H1 (cell line): ENCODE results near the gene ZBTB45. TPM values are rescaled to one million over a fixed set of nuclear protein-coding genes. Genes with fewer than 3 reads are reported as not detected.
A peak's percentile ranks its signal among the peaks of the same experiment; 100 is the strongest.

Experiments used
- CTCF ChIA-PET: fragments of 300-600 bp; sonication (Branson Sonifier 250); formaldehyde crosslinking; loops from one replicate; lab custom pipeline; 2021; ENCODE audit not compliant: partially characterized antibody; lab: Charles Lee
- POLR2A ChIA-PET: fragments of 300-600 bp; sonication (Branson Sonifier 250); formaldehyde crosslinking; loops from one replicate; lab custom pipeline; 2021; ENCODE audit warnings: inconsistent platforms; ENCODE audit not compliant: partially characterized antibody; lab: Charles Lee
- DNase-seq, 2 experiments: peaks; one replicate each; pipeline versions ENCODE4 v3.0.0 to v3.0.0-alpha.2; 2010 to 2022; ENCODE audit warnings: low spot score in 2 of 2, low read depth in 1 of 2, mixed read lengths in 1 of 2
- FAIRE-seq: peaks from 2 replicates; lab custom pipeline; 2011; peaks lifted over from hg19 to GRCh38; lab: Jason Lieb, UNC
- H2AFZ ChIP-seq: 2 replicates; pipeline ENCODE4 v1.8.1; 2012; ENCODE audit warnings: low read length, inconsistent platforms
- H2AK5ac ChIP-seq: 2 replicates; pipeline ENCODE4 v1.6.1; 2013; ENCODE audit warnings: low read depth, low read length
- H2BK120ac ChIP-seq: replicated peaks from 2 replicates; pipeline ENCODE3; 2013; ENCODE audit warnings: low read depth, low read length, inconsistent platforms
- H2BK12ac ChIP-seq: 2 replicates; pipeline ENCODE4 v1.6.1; 2013; ENCODE audit warnings: low read depth, low read length
- H2BK15ac ChIP-seq: 2 replicates; pipeline ENCODE4 v1.6.1; 2013; ENCODE audit warnings: low read length
- H2BK20ac ChIP-seq: 2 replicates; pipeline ENCODE4 v1.6.1; 2013; ENCODE audit warnings: low read length
- H2BK5ac ChIP-seq: 2 replicates; pipeline ENCODE4 v1.6.1; 2013; ENCODE audit warnings: low read depth, low read length
- H3K14ac ChIP-seq: 2 replicates; pipeline ENCODE4 v1.6.1; 2013; ENCODE audit warnings: inconsistent platforms; ENCODE audit not compliant: insufficient read length
- H3K18ac ChIP-seq: 2 replicates; pipeline ENCODE4 v1.6.1; 2013; ENCODE audit warnings: low read length; ENCODE audit errors: extremely low read depth
- H3K23ac ChIP-seq: 2 replicates; pipeline ENCODE4 v1.6.1; 2013; ENCODE audit warnings: inconsistent platforms; ENCODE audit not compliant: insufficient read length
- H3K23me2 ChIP-seq: 2 replicates; pipeline ENCODE4 v1.6.1; 2013; ENCODE audit warnings: low read depth, low read length
- H3K27ac ChIP-seq: 2 replicates; pipeline ENCODE4 v1.6.1; 2011; ENCODE audit warnings: low read depth, low read length, inconsistent platforms
- H3K27me3 ChIP-seq, 4 experiments: replicated peaks in 1 of 4; 1 replicate in 1 of 4; 2 replicates in 3 of 4; pipeline versions ENCODE4 v1.6.1 to v1.8.1; 2011 to 2013; ENCODE audit warnings: low read length in 3 of 4, mild to moderate bottlenecking in 3 of 4, inconsistent platforms in 2 of 4, mixed read lengths in 2 of 4, moderate library complexity in 1 of 4; ENCODE audit not compliant: control insufficient read depth in 3 of 4, insufficient read depth in 3 of 4; ENCODE audit errors: extremely low read depth in 1 of 4
- H3K36me3 ChIP-seq, 4 experiments: 2 replicates each; pipeline versions ENCODE4 v1.6.1 to v1.8.1; 2011 to 2013; ENCODE audit warnings: mild to moderate bottlenecking in 4 of 4, low read length in 3 of 4, moderate library complexity in 2 of 4, control low read depth in 1 of 4, inconsistent platforms in 1 of 4; ENCODE audit not compliant: insufficient read depth in 4 of 4, control insufficient read depth in 2 of 4
- H3K4ac ChIP-seq: replicated peaks from 2 replicates; pipeline ENCODE3; 2013; ENCODE audit warnings: low read length, low read depth, mixed read lengths, inconsistent platforms; ENCODE audit not compliant: insufficient read length
- H3K4me1 ChIP-seq, 4 experiments: replicated peaks in 1 of 4; 1 replicate in 1 of 4; 2 replicates in 3 of 4; pipeline versions ENCODE4 v1.6.1 to v1.8.1; 2011 to 2013; ENCODE audit warnings: low read length in 3 of 4, inconsistent platforms in 2 of 4, mixed read lengths in 1 of 4; ENCODE audit not compliant: insufficient read depth in 4 of 4, control insufficient read depth in 3 of 4
- H3K4me2 ChIP-seq, 2 experiments: 2 replicates each; pipeline versions ENCODE4 v1.6.1 to v1.8.1; 2011 to 2013; ENCODE audit warnings: low read depth in 2 of 2, low read length in 2 of 2, control low read depth in 1 of 2, inconsistent platforms in 1 of 2, mild to moderate bottlenecking in 1 of 2; ENCODE audit not compliant: insufficient read depth in 1 of 2
- H3K4me3 ChIP-seq, 4 experiments: fragments of 200-600, 300-600 bp in 1 of 4; sonication (generic), shearing (Covaris generic), sonication (Bioruptor Twin) in 1 of 4; 2 replicates each; pipeline versions ENCODE4 v1.5.1 to v1.8.1; 2011 to 2016; ENCODE audit warnings: low read length in 4 of 4, low read depth in 3 of 4, control low read depth in 2 of 4, inconsistent platforms in 2 of 4, mild to moderate bottlenecking in 2 of 4, mixed read lengths in 1 of 4, moderate library complexity in 1 of 4; ENCODE audit not compliant: insufficient read depth in 2 of 4; ENCODE audit errors: extremely low read depth in 1 of 4
- H3K56ac ChIP-seq: replicated peaks from 2 replicates; pipeline ENCODE3; 2013; ENCODE audit warnings: low read depth, mild to moderate bottlenecking, mixed read lengths, low read length, inconsistent platforms; ENCODE audit not compliant: insufficient read length
- H3K79me1 ChIP-seq: 2 replicates; pipeline ENCODE4 v1.6.1; 2013; ENCODE audit warnings: low read depth, low read length, control low read depth
- H3K79me2 ChIP-seq, 2 experiments: 2 replicates each; pipeline versions ENCODE4 v1.6.1 to v1.8.1; 2012 to 2013; ENCODE audit warnings: low read length in 2 of 2, mild to moderate bottlenecking in 2 of 2, inconsistent platforms in 1 of 2; ENCODE audit not compliant: insufficient read depth in 2 of 2, control insufficient read depth in 1 of 2
- H3K9ac ChIP-seq, 4 experiments: replicated peaks in 1 of 4; 1 replicate in 1 of 4; 2 replicates in 3 of 4; pipeline versions ENCODE4 v1.6.1 to v1.8.1; 2011 to 2013; ENCODE audit warnings: low read depth in 3 of 4, low read length in 3 of 4, control low read depth in 2 of 4, mild to moderate bottlenecking in 2 of 4, moderate library complexity in 2 of 4, inconsistent platforms in 1 of 4; ENCODE audit errors: extremely low read depth in 1 of 4
- H3K9me3 ChIP-seq, 2 experiments: 2 replicates each; pipeline versions ENCODE4 v1.6.1 to v1.8.1; 2012 to 2013; ENCODE audit warnings: mild to moderate bottlenecking in 2 of 2, moderate library complexity in 2 of 2, control low read depth in 1 of 2, inconsistent platforms in 1 of 2, low read depth in 1 of 2, low read length in 1 of 2, mixed read lengths in 1 of 2; ENCODE audit not compliant: insufficient read depth in 2 of 2
- H4K20me1 ChIP-seq, 2 experiments: replicated peaks in 1 of 2; 2 replicates each; pipeline versions ENCODE3 to v1.8.1; 2011 to 2013; ENCODE audit warnings: inconsistent platforms in 2 of 2, low read length in 2 of 2, mild to moderate bottlenecking in 1 of 2; ENCODE audit not compliant: insufficient read depth in 2 of 2, control insufficient read depth in 1 of 2
- H4K5ac ChIP-seq: 2 replicates; pipeline ENCODE4 v1.6.1; 2013; ENCODE audit warnings: low read length, low read depth, mixed read lengths, inconsistent platforms; ENCODE audit not compliant: insufficient read length
- H4K8ac ChIP-seq: 2 replicates; pipeline ENCODE4 v1.8.0; 2013; ENCODE audit warnings: mild to moderate bottlenecking, moderate library complexity, low read length, inconsistent platforms; ENCODE audit not compliant: insufficient read depth; ENCODE audit errors: extremely low read depth
- H4K91ac ChIP-seq: replicated peaks from 2 replicates; pipeline ENCODE3; 2013; ENCODE audit warnings: low read length, mixed read lengths, inconsistent platforms; ENCODE audit not compliant: insufficient read length
- BACH1 ChIP-seq: IDR thresholded peaks from 2 replicates; pipeline ENCODE4 v1.6.1; 2012; ENCODE audit warnings: low read length, improper control_type of control experiment
- BCL11A ChIP-seq, 2 experiments: IDR thresholded peaks; one replicate each; pipeline ENCODE4 v1.6.1; 2011; ENCODE audit warnings: low read depth in 2 of 2, low read length in 2 of 2, mild to moderate bottlenecking in 2 of 2
- CTBP2 ChIP-seq: IDR thresholded peaks from 2 replicates; pipeline ENCODE4 v1.7.0; 2011; ENCODE audit warnings: borderline replicate concordance, mild to moderate bottlenecking, moderate library complexity, mixed read lengths, low read length; ENCODE audit not compliant: insufficient read depth, insufficient read length
- SAP30 ChIP-seq: fragments of 300-600 bp; sonication (generic); IDR thresholded peaks from 2 replicates; pipeline ENCODE4 v1.7.1; 2012; ENCODE audit warnings: low read length, moderate library complexity, mild to moderate bottlenecking, inconsistent platforms; ENCODE audit not compliant: insufficient read depth, insufficient replicate concordance
- SP4 ChIP-seq: IDR thresholded peaks from 2 replicates; pipeline ENCODE4 v1.6.1; 2012; ENCODE audit warnings: low read length, inconsistent platforms
- SRF ChIP-seq: IDR thresholded peaks from 2 replicates; pipeline ENCODE4 v1.6.1; 2011; ENCODE audit warnings: mild to moderate bottlenecking, low read depth, low read length, moderate library complexity
- TAF7 ChIP-seq: optimal IDR thresholded peaks from 2 replicates; pipeline ENCODE3; 2011; ENCODE audit warnings: low read depth, mild to moderate bottlenecking, inconsistent platforms, low read length, moderate library complexity, borderline replicate concordance
- TBP ChIP-seq: IDR thresholded peaks from 2 replicates; pipeline ENCODE4 v1.6.1; 2011; ENCODE audit warnings: low read depth, low read length, improper control_type of control experiment
- WGBS, 2 experiments: shearing (Covaris generic) in 1 of 2; methylation state at CpG; one replicate each; pipeline versions ENCODE4 v1.1.6 to v1.1.7; 2013 to 2015; ENCODE audit warnings: low lambda C conversion rate in 2 of 2, mixed read lengths in 2 of 2, inconsistent platforms in 1 of 2, low coverage in 1 of 2, missing lambda C conversion rate in 1 of 2; ENCODE audit not compliant: insufficient replicate concordance in 2 of 2, insufficient coverage in 1 of 2, insufficient read length in 1 of 2; ENCODE audit errors: extremely low coverage in 1 of 2, missing lambda C conversion rate in 1 of 2; 5-methylcytosine and 5-hydroxymethylcytosine counted together
- polyA plus RNA-seq, 7 experiments: library from polyadenylated mRNA; depleted of rRNA in 3 of 7; stranded (reverse) in 5 of 7; unstranded in 2 of 7; fragments of >200 nt in 5 of 7; fragments of 200-250 nt in 2 of 7; gene quantifications; 1 replicate in 5 of 7; 2 replicates in 1 of 7; 4 replicates in 1 of 7; pipeline versions ENCODE4 v1.2.1 to v1.2.3, GENCODE V29; 2011 to 2013; ENCODE audit warnings: missing spikeins in 2 of 7, mixed read lengths in 2 of 7
- total RNA-seq: library from RNA; stranded (reverse); fragmentation: NEBNext Ultra II Directional; extraction: Animal tissue kit (Norgen Biotek cat#: 25700); gene quantifications from 2 replicates; pipeline ENCODE4 v1.2.1, GENCODE V29; 2021
- TF ChIP-seq, protein P1 (sequence below): IDR thresholded peaks from 2 replicates; pipeline ENCODE4 v1.6.1; 2012; ENCODE audit warnings: low read length, inconsistent platforms

ZBTB45 gene
- total and polyA plus RNA-seq, 2 of the 8 experiments (the other 6 are each of a cell fraction or from before 2014, with no cell fraction given): 16.9 to 17.2 TPM

DNA sequence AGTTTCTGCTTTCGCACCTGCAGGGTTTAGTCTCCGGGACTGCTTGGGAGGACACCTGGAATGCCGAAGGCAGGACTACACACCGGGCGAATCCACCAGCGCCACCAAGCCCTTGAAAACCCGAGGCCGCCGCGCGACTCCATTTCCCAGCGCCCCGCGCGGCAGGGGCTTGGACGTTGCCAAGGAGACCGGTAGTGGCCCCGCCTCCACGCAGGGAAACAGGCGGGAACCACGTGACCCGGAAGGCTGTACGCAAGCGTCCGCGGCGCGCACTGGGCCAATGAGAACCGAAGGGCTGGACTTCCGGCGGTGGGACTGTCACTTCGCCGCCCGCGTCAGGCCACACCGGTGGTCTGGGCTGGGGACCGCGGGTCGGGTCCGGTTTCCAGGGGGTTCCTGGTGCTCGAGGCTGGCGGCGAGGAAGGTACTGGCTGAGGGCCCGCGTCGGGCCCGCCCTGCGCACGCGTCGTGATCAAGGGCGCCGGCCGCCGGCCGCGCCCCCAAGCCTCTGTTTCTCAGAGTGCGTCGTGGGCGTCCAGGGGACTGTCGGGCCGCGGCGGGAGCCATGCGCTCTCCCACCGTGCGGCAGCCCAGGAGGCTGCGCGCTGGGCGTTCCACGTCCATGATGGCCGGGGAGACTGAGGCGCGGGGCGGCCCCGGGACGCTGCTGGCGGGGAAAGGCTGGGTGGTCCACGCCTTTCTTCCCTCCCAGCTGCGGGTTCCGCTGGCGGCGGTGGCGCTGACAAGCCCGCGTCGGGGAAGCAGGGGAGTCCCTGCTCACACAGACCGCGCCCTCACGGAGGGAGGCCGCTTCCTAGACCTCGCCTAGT is 52.6 kb downstream of the ZBTB45 start, which contains the start of gene ZNF324:
Gene ZNF324, plus strand, starts transcription at position 321 of the 830 bp plus-strand sequence. CDS start 2,106 bp downstream, outside the sequence.
- H4K20me1 ChIP-seq: peaks cover 0 to 8% of the 10 kb centered on the region in 2 experiments
- H2AFZ ChIP-seq: peak within 1 kb of the TSS; percentile 97
- no peak for FAIRE-seq
- H3K9ac ChIP-seq: peak within 1 kb of the TSS in 3 of 4 experiments; percentile 29 to 60 (median 44); a peak in 4 of 7 replicates
- H2AK5ac ChIP-seq: no peak within 1 kb of the TSS
- H4K91ac ChIP-seq: no peak within 1 kb of the TSS
- peak within 1 kb of the TSS; percentile 54 to 83 for H3K4me2 ChIP-seq
- ChIA-PET CTCF (interaction anchor here (1.2 kb wide), 1 partner anchor 51 kb away, joined by 3 read pairs; no protein-coding TSS in a partner anchor), POLR2A (interaction anchor here (0.7 to 3.3 kb wide), 3 partner anchors 8 to 78 kb away, joined by 3 to 10 read pairs (median 3); partner anchors contain the start of gene ZNF446)
- H2BK12ac ChIP-seq: no peak within 1 kb of the TSS; the same call in 1 of the 2 replicates
- H3K23ac ChIP-seq: no peak within 1 kb of the TSS
- WGBS, 2 experiments: 1% methylated on average over 72 of the region's 92 CpGs; no CpG with 5 or more reads in 1 of the 2 experiments
- no peaks in the 10 kb centered on the region for H3K4me1 ChIP-seq
- H3K27me3 ChIP-seq: no peaks in the 10 kb centered on the region
- H3K79me2 ChIP-seq: no peaks in the 10 kb centered on the region
- 0 out of 2 replicates have a peak within 1 kb of the TSS, but pooled peaks have one; percentile 88 for H3K18ac ChIP-seq
- H2BK5ac ChIP-seq: no peak within 1 kb of the TSS
- H4K8ac ChIP-seq: no peak within 1 kb of the TSS; the same call in 1 of the 2 replicates
- no peak within 1 kb of the TSS for H4K5ac ChIP-seq
- H2BK120ac ChIP-seq: no peak within 1 kb of the TSS
- H3K27ac ChIP-seq: no peak within 1 kb of the TSS
- peak; percentile 84 to 98 for DNase-seq
- H3K36me3 ChIP-seq: peaks cover 0 to 4% (median under 1%) of the 10 kb centered on the region in 4 experiments; a peak in 3 of 8 replicates
- no peak within 1 kb of the TSS for H2BK20ac ChIP-seq
- H3K23me2 ChIP-seq: peaks cover 8% of the 10 kb centered on the region; the same call in 1 of the 2 replicates
- no peaks in the 10 kb centered on the region for H3K9me3 ChIP-seq
- H2BK15ac ChIP-seq: 0 out of 2 replicates have a peak within 1 kb of the TSS, but pooled peaks have one; percentile 49
- no peak within 1 kb of the TSS for H3K14ac ChIP-seq
- H3K4ac ChIP-seq: no peak within 1 kb of the TSS
- peak within 1 kb of the TSS; percentile 48 to 86 (median 69) for H3K4me3 ChIP-seq
- no peak within 1 kb of the TSS for H3K56ac ChIP-seq
- peaks cover 6% of the 10 kb centered on the region; the same call in 1 of the 2 replicates for H3K79me1 ChIP-seq
- TF ChIP-seq BACH1 (peak; percentile 47; the same call in 1 of the 2 replicates), SAP30 (no peak), SRF (0 out of 2 replicates have a peak, but pooled peaks have one; percentile 1), CTBP2 (no peak), TBP (peak; percentile 46; the same call in 1 of the 2 replicates), BCL11A (IDR thresholded peaks at IDR 0.05; ENCODE audit: low read depth in 2 of 2, low read length in 2 of 2) (no peak), TAF7 (peak; percentile 43), SP4 (no peak)
- TF ChIP-seq, protein P1, sequence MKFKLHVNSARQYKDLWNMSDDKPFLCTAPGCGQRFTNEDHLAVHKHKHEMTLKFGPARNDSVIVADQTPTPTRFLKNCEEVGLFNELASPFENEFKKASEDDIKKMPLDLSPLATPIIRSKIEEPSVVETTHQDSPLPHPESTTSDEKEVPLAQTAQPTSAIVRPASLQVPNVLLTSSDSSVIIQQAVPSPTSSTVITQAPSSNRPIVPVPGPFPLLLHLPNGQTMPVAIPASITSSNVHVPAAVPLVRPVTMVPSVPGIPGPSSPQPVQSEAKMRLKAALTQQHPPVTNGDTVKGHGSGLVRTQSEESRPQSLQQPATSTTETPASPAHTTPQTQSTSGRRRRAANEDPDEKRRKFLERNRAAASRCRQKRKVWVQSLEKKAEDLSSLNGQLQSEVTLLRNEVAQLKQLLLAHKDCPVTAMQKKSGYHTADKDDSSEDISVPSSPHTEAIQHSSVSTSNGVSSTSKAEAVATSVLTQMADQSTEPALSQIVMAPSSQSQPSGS: no peak
